Measurements from ENCODE around the gene WDR5.

GRCh38 chr9:134166374-134166773 is 30.5 kb downstream of the WDR5 start:
- TF ChIP-seq POLR2AphosphoS5 (IDR thresholded peaks at IDR 0.05; ENCODE audit: borderline replicate concordance, low read depth, low read length) (no peak), EZH2 (IDR thresholded peaks at IDR 0.05) (no peak)

All from SK-N-MC (cell line).